Ascending aorta (tissue), 2 donors: ENCODE data around the gene LETM1. TPM values are rescaled to one million over a fixed set of nuclear protein-coding genes. Genes with fewer than 3 reads are reported as not detected.

ENCODE experiments used
- DNase-seq, 2 donors: peaks; one replicate each; pipeline ENCODE4 v3.0.0-alpha.2; 2019; ENCODE audit warnings: low spot score in 2 of 2
- H3K27ac ChIP-seq, 2 donors: fragments of 200-600 bp; sonication (generic); one replicate each; pipeline ENCODE4 v1.5.1; 2016 to 2017; ENCODE audit warnings: mild to moderate bottlenecking in 1 of 2
- H3K27me3 ChIP-seq: fragments of 200-600 bp; sonication (generic); one replicate; pipeline ENCODE4 v1.5.1; 2017
- H3K36me3 ChIP-seq, 2 donors: fragments of 200-600 bp; sonication (generic); one replicate each; pipeline ENCODE4 v1.5.1; 2016
- H3K4me1 ChIP-seq, 2 donors: fragments of 200-600 bp; sonication (generic); one replicate each; pipeline ENCODE4 v1.5.1; 2016 to 2017; ENCODE audit warnings: mild to moderate bottlenecking in 1 of 2
- H3K4me3 ChIP-seq, 2 donors: fragments of 200-600 bp; sonication (generic); one replicate each; pipeline ENCODE4 v1.5.1; 2016 to 2017; ENCODE audit warnings: mild to moderate bottlenecking in 1 of 2
- H3K9me3 ChIP-seq, 2 donors: fragments of 200-600 bp; sonication (generic); one replicate each; pipeline ENCODE4 v1.5.1; 2016
- intact Hi-C: fragments of 100-400 bp; cut with DNase I; formaldehyde crosslinking; loops from one replicate; pipeline ENCODE4 v1.15.1; 2023
- total RNA-seq: library from RNA; depleted of rRNA; stranded (reverse); fragments of >200 nt; gene quantifications from one replicate; pipeline ENCODE4 v1.1.0, GENCODE V29; 2016
- TF ChIP-seq, protein P1 (sequence below), 3 experiments: fragments of 200-600 bp in 2 of 3; fragments of 450-650 bp in 1 of 3; sonication (generic) in 2 of 3; IDR thresholded peaks; one replicate each; pipeline ENCODE4 v1.5.1; 2016 to 2019; ENCODE audit warnings: antibody characterized with exemption in 3 of 3, mild to moderate bottlenecking in 1 of 3, moderate library complexity in 1 of 3

The LETM1 gene
- total RNA-seq, 1 donor from 2014 or later: 37.7 TPM

DNA sequence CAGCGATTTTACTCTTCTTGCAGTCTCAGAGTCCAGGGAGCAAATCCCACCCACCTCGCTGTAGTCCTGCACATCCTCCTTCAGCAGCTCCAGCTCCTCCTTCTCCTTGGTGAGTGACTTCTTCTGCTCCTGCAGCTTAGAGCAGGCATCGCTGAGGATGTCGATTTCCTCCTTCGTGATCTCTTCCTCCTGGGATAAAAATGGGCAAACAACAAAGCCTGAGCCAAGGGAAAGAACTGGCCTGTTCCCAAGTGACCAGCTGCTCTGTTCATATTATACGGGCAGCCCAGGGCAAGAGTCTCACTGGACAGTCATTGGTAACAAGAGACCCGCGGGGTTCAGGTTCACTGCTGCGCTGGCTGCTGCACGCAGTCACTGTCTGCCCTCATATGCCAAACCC is 36.7 kb downstream of the LETM1 start:
- Histone ChIP-seq H3K36me3 (peaks cover 81 to 100% of the 10 kb centered on the region in 2 donors), H3K4me1 (no peaks in the 10 kb centered on the region)
- intact Hi-C loops: no loop called here

DNA sequence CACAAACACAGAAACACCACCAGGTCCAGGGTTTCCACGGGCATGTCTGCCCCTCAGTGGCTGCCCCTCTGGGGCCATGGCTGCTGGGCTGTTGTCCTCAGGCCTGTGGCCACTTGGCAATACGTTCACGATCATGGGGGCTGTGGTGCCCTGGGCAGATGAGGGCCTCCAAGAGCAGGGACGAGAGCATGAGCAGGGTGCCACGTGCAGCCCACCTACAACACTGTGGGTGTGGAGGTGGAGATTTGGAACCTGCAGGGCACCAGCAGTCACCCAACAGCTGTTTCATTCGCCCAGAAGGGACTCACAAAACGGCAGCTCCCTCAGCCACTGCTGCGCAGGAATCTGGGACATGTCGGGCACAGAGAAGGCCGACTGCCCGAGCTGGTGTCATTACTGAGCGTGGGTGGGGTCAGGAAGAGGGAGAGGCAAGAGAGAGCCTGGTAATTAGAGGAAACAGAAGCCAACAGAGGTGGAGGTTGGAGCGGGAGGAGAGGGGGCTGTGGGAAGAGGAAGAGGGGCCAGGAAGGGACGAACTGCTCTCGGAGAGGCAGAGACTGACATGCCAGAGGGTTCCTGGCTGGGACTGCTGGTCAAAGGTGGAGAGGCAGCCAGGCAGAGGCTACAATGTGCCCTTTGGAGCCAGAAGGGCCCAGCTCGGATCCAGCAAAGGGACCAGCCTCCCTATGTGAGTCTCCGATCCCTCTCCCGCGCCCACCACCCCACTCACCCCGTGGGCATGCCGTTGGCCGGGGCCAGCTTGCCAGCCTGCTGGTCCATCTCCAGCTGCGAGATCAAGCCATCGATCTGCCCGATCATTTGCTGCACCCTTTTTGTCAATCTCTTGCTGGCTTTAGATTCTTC is 39.7 kb downstream of the LETM1 start:
- no peak for DNase-seq
- Histone ChIP-seq H3K4me1 (no peaks in the 10 kb centered on the region), H3K27me3 (no peaks in the 10 kb centered on the region), H3K36me3 (peaks cover 68 to 91% of the 10 kb centered on the region in 2 donors), H3K9me3 (no peaks in the 10 kb centered on the region), H3K4me3 (no peak overlapping the region), H3K27ac (no peak overlapping the region)
- intact Hi-C loops: no loop called here
- TF ChIP-seq, protein P1, sequence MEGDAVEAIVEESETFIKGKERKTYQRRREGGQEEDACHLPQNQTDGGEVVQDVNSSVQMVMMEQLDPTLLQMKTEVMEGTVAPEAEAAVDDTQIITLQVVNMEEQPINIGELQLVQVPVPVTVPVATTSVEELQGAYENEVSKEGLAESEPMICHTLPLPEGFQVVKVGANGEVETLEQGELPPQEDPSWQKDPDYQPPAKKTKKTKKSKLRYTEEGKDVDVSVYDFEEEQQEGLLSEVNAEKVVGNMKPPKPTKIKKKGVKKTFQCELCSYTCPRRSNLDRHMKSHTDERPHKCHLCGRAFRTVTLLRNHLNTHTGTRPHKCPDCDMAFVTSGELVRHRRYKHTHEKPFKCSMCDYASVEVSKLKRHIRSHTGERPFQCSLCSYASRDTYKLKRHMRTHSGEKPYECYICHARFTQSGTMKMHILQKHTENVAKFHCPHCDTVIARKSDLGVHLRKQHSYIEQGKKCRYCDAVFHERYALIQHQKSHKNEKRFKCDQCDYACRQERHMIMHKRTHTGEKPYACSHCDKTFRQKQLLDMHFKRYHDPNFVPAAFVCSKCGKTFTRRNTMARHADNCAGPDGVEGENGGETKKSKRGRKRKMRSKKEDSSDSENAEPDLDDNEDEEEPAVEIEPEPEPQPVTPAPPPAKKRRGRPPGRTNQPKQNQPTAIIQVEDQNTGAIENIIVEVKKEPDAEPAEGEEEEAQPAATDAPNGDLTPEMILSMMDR (IDR thresholded peaks at IDR 0.05): no peak

More for the DNA sequence above, 36.7 kb downstream of the LETM1 start:
- no peak for DNase-seq
- Histone ChIP-seq H3K27ac (no peak overlapping the region), H3K27me3 (no peaks in the 10 kb centered on the region), H3K4me3 (no peak overlapping the region), H3K9me3 (no peaks in the 10 kb centered on the region)
- TF ChIP-seq, protein P1 (IDR thresholded peaks at IDR 0.05): no peak

- Histone ChIP-seq H3K27ac (no peak overlapping the region), H3K36me3 (peaks cover 73 to 85% of the 10 kb centered on the region in 2 donors)
- intact Hi-C loops: no loop called here
Measured at GRCh38 chr4:1815096-1815996, 40.6 kb downstream of the LETM1 start.

DNA sequence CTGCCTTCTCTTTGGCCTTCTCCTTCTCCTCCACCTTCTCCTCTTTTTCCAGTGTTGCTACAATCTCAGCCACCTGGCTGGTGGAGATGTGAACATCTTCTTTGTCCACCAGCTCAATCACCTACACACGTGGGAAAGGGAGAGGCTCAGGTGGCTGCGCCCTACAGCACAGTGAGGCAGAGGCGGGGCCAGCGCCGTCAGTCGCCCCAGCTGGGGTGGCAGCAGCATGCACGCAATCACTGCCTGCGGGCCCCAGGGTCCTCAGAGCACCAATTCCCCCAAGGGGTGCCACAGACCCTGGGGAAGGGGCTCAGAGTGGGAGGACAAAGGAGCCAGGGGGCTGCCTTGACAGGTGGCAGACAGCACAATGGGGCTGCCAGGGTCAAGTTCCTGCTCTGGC is 41.5 kb downstream of the LETM1 start:
- no peaks in the 10 kb centered on the region for H3K27me3 ChIP-seq
- no peaks in the 10 kb centered on the region for H3K4me1 ChIP-seq
- H3K4me3 ChIP-seq: no peak overlapping the region
- peaks cover 70 to 76% of the 10 kb centered on the region in 2 donors for H3K36me3 ChIP-seq
- intact Hi-C loops: loop anchor here (5.0 kb wide), 1 partner anchor 67 kb away; no protein-coding TSS in a partner anchor
- H3K9me3 ChIP-seq: no peaks in the 10 kb centered on the region
- TF ChIP-seq, protein P1 (IDR thresholded peaks at IDR 0.05): no peak
- DNase-seq: no peak
- H3K27ac ChIP-seq: no peak overlapping the region

More at GRCh38 chr4:1815096-1815996, 40.6 kb downstream of the LETM1 start:
- TF ChIP-seq, protein P1 (IDR thresholded peaks at IDR 0.05): no peak
- H3K27me3 ChIP-seq: no peaks in the 10 kb centered on the region
- DNase-seq: no peak
- H3K4me3 ChIP-seq: no peak overlapping the region
- H3K9me3 ChIP-seq: no peaks in the 10 kb centered on the region
- no peaks in the 10 kb centered on the region for H3K4me1 ChIP-seq

DNA sequence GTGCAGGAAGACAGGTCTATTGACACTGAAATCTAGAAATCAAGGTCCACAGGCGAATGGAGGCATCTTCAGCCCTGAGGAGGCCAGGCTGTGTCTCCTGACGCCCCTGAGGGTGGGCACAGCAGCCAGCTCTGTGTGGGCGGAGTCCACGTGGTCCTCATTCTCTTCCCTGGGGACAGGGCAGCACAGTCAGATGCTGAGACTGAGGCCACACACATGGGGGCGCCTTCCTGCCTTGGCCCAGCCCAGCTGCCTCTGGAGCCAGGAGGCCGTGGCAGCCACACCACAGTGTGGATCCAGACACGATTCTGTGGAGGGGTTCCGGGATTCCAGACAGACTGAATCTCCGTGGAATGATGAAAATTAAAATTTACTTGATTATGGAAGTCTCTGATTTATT is 42.0 kb downstream of the LETM1 start:
- Histone ChIP-seq H3K9me3 (no peaks in the 10 kb centered on the region), H3K4me3 (no peak overlapping the region), H3K36me3 (peaks cover 64 to 71% of the 10 kb centered on the region in 2 donors), H3K4me1 (no peaks in the 10 kb centered on the region), H3K27me3 (no peaks in the 10 kb centered on the region), H3K27ac (no peak overlapping the region)
- TF ChIP-seq, protein P1 (IDR thresholded peaks at IDR 0.05): no peak
- intact Hi-C loops: loop anchor here (5.0 kb wide), 1 partner anchor 67 kb away; no protein-coding TSS in a partner anchor
- no peak for DNase-seq
